HG02852 (cell line): Measurements from ENCODE around the gene MFN2.
"Not testable (repeated sequence)": the region's sequence is repeated elsewhere in the genome, so short reads cannot be mapped to it uniquely, and the experiment has no call there.

ENCODE experiments used
- ATAC-seq: cut with Tn5 transposase; IDR thresholded peaks from one replicate; pipeline ENCODE4 v1.9.1; 2021; ENCODE audit warnings: mild to moderate bottlenecking, moderate library complexity; ENCODE audit not compliant: unreplicated experiment

The MFN2 gene

DNA sequence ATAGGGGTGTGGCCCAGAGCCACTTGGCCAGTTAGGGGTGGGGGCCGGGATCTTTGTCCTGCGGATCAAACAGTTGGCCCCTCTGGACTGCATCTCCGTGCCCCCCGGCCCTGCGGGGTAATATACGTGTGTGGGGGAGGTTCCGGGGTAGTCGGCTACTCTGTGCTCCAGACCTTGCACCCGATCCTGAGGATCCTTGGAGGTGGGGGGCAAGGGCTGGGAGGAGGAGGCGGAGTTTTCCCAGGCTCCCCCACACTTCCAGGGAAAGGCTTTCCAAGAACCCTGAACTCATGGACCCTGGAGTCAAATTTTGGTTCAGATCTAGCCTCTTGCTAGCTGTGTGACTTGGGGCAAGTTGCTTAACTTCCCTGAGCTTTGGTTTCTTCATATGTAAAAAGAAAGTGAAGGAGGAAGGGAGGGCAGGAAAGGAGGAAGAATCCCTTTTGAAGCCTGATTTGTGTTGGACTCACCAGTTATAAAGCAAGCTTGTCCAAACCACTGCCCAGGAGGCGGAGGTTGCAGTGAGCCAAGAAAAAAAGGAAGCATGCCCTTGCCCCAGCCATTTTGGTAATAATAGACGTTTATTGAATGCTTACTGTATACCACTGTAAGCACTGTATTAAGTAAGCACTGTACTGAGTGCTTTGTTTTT lies 39.7 kb downstream of the MFN2 start:
- ATAC-seq, result no peak

- no peak for ATAC-seq
These were observed 41.4 kb downstream of the MFN2 start for GRCh38 chr1:12021616-12022015.

- ATAC-seq, result no peak
These were observed 41.8 kb downstream of the MFN2 start for GRCh38 chr1:12022036-12022435.

DNA sequence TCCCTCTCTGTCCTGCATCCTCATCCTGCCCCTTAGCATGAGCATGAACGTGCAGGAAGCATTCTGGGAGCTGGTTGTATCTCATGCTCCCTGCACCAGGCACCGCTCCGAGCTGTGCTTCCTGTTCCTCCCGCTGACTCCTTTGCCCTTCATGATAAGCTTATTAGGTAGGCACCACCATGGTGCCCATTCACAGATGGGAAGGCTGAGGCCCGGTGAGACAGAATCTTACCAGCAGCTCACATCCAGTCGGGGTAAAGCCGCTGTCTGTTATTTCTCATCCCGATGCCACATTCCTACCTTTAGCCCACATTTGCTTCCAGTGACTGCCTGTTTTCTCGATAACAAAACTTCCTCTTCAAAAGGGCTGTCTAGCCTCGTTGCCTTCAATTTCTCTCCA lies 46.3 kb downstream of the MFN2 start:
- ATAC-seq, result no peak

DNA sequence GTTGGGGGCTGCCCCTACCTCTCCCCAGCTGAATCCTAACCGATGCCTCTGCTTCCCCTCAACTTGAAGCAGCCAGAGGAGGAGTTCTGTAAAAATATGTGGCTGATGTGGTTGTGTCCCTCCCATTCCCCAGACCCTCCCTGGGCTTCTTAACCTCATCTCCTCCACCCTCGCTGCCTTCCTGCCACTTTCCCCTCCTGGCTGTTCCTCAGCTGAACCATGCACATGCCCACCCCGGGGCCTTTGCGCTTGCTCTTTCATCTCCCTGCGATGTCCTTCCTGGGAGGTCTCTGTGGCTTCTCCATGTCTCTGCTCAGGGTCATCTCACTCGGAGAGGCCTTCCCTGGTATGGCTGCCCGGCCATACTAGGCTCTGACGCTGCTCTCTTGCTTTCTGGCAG lies 48.0 kb downstream of the MFN2 start:
- ATAC-seq, result no peak

GRCh38 chr1:12028957-12029511 lies 48.8 kb downstream of the MFN2 start:
- no peak for ATAC-seq

- ATAC-seq, result no peak
These were observed 49.6 kb downstream of the MFN2 start for GRCh38 chr1:12029720-12030339.

DNA sequence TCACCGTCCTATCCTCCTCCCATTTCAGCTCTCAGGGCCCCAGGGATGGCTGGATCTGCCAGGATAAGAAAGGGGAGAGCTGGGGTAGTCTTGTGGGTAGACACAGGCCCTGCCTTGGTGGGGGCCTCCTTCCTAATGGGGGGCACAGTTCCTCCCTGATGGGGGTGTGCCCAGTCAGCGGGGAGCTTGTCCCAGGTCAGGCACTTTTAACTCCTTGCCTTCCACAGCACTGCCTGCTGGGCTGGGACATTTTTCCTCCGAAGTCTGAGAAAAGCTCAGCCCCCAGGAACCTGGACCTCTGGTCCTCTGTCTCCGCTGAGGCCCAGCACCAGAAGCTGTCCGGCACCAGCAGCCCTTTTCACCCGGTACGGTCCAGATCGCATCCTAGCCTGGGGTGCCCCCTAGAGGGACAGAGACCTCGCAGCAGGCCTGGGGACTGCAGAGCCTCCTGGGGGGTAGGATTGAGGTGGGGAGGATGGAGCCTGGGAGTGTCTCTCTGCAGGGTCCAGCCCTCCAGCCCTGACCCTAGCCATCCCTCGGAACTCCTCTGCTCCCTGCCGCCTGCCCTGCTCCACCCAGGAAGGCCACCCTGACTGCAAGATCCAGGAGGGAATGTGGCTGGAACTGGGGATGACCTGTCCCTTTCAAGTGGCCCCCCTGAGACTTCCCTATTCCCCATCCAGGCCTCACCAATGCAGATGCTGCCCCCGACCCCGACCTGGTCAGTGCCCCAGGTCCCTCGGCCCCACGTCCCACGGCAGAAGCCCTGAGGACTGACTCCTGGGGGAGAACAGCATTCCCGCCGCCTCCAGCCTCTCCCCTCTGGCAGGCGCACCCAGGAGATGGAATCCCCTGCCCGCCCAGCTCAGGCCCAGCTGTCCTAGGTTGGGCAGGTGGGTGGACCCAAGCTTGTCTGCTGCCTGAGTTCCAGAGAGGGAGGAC lies 51.1 kb downstream of the MFN2 start:
- no peak for ATAC-seq

DNA sequence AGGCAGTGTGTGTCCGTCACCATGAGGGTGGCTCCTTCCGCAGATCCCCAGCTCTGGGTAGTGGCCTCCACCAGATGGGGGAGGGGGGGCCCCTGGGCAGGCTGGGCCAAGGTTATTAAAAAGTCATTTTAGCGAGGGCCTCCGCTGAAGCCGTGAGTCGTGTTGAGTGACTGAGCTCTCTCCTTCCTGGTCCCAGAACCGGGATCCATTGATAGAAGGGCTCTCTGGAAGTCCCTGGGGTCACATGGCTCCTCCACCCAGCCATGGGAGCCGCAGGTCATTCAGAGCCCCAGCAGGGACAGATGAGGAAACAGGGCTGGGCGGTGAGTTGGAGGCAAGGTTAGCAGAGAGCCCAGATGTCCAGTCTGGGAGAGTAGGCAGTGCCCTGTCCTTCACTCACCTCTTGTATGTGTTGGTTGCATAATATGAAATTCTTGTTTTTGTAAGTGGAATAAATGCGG lies 51.9 kb downstream of the MFN2 start:
- no peak for ATAC-seq

- ATAC-seq, result not testable (repeated sequence)
These were observed 53.2 kb downstream of the MFN2 start for GRCh38 chr1:12033441-12033840.

- ATAC-seq, result no peak
These were observed 54.1 kb downstream of the MFN2 start for GRCh38 chr1:12034381-12034801.

DNA sequence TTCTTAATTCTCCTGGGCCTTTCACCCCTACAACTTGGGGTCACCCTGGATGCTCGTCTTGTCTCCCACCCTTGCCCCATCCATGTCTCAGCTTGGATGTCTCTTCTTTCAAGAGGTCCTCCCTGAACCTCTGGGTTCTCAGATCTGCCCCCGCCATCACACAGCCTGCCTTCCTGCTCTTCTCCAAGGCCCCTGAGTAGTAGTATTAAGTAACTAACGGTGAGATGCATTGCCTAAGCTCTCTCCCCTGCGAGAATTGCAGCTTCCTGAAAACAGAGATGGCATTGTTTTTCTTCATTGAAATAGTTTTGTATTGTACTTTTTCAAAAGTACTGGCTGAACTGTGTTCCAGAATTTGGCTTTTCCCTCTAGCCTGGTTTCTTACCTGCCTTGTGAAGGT lies 55.1 kb downstream of the MFN2 start:
- ATAC-seq, result no peak

DNA sequence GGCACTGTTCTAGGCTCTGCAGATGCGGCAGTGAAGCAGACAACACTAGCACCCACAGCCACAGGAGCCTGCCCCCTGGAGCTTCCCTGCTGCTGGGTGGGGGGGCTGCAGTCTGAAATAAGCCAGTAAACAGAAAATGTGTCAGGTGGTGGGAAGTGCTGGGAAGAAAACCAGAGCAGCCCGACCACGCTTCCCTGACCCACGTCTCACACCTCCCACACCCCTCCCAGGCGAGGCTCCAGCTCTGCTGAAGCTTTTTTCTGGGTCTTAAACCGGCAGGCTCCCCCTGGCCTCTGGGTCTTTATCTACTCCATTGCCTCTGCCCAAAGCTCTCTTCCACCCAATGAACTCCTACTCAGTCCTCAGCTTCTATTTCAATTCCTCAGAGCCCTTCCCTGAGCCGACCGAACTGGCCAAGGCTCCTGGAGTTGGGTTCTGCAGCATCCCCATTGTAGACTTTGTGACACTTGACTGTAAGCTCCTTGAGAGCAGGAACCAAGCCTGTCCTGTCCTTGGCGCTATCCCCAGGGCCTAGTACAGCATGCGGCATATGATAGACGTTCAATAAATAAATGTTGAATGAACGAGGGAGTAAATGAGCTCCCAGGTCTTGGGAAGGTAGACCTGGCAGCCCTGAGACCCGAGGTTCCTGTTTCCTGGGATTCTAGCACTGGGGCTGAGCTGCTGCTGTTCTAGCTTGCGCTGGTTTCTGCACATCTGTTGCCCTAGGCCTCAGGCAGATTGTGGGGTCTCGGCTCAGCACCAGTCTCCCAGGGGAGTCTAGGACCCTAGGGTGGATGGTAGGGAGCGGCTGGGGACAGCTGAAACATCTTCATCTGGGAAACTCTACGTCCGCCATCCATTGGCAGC lies 57.5 kb downstream of the MFN2 start:
- ATAC-seq, result no peak

GRCh38 chr1:12038356-12039163 lies 58.3 kb downstream of the MFN2 start:
- ATAC-seq, result no peak

- ATAC-seq, result no peak
These were observed 58.9 kb downstream of the MFN2 start for GRCh38 chr1:12039164-12039525.

GRCh38 chr1:12039824-12040456 lies 59.7 kb downstream of the MFN2 start:
- peak; percentile 43 for ATAC-seq

GRCh38 chr1:12040457-12041051 lies 60.3 kb downstream of the MFN2 start:
- ATAC-seq, result peak; percentile 48

DNA sequence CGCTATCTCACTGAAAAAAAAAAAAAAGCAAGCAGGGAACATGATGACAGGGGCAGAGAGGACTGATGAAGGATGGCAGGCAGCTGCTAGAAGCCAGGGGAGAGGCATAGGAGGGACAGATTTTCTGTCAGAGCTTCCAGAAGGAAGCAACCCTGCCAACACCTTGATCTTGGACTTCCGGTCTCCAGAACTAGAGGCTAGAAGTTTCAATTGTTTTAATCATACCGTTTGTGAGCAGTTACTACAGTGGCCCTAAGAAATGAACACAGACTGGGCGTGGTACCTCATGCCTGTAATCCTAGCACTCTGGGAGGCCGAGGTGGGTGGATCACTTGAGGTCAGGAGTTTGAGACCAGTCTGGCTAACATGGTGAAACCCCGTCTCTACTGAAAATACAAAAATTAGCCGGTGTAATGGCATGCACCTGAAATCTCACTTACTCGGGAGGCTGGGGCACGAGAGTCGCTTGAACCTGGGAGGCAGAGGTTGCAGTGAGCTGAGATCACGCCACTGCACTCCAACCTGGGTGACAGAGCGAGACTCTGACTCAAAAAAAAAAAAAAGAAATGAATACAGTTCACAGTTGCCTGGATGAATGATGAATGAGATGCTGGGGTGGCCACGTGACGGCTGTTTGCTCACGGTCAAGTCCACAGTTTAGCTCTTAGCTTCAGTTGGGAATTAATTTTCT lies 64.1 kb downstream of the MFN2 start:
- not testable (repeated sequence) for ATAC-seq
